ENCODE measurements around the gene NRP1. TPM values are rescaled to one million over a fixed set of nuclear protein-coding genes. Genes with fewer than 3 reads are reported as not detected.

NRP1 gene
- total and polyA plus RNA-seq, 4 donors, result 14.6 to 55.6 (median 37.8) TPM

DNA sequence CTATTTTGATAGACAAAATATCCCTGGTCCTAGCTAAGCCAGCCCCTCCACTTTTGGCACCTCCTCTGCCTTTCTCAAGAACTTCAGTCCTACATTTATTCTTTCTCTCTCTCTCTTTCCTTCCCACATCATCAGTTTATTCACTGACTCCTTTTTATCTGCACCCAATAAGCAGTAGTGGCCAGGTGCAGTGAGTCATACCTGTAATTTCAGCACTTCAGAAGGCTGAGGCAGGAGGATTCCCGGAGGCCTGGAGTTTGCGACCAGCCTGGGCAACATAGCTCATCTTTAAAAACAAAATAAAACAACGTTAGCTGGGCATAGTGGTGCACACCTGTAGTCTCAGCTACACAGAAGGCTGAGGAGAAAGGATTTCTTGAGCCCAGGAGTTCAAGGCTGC, 19.4 kb upstream of the NRP1 start:
- H3K27ac ChIP-seq (ENCODE audit: low read depth in 1 of 2, low read length in 2 of 2), result no peak overlapping the region
- no peak for DNase-seq (ENCODE audit: low spot score)
- H3K27me3 ChIP-seq (ENCODE audit: control insufficient read depth in 4 of 4, insufficient read depth in 4 of 4, low read length in 3 of 4), result no peaks in the 10 kb centered on the region
- 82% methylated on average over 3 of the region's 3 CpGs for WGBS
- no peaks in the 10 kb centered on the region for H3K9me3 ChIP-seq (ENCODE audit: control insufficient read depth in 4 of 4, low read length in 3 of 4)
- no peak overlapping the region for H3K4me3 ChIP-seq (ENCODE audit: low read depth in 1 of 3, low read length in 3 of 3)
- H3K4me1 ChIP-seq (ENCODE audit: control insufficient read depth in 4 of 4, insufficient read depth in 4 of 4, low read length in 3 of 4), result no peaks in the 10 kb centered on the region
- H3K9ac ChIP-seq (ENCODE audit: low read depth in 1 of 2, low read length in 2 of 2), result no peak overlapping the region
- H3K36me3 ChIP-seq (ENCODE audit: control insufficient read depth in 4 of 4, insufficient read depth in 3 of 4, low read depth in 1 of 4, low read length in 3 of 4), result no peaks in the 10 kb centered on the region
- TF ChIP-seq JUND (IDR thresholded peaks at IDR 0.05) (no peak), HNF4A (conservative IDR thresholded peaks at IDR 0.05) (no peak), NR2F2 (IDR thresholded peaks at IDR 0.05) (no peak), EGR1 (IDR thresholded peaks at IDR 0.05; ENCODE audit: low read depth in 2 of 2) (no peak), HNF4G (IDR thresholded peaks at IDR 0.05) (no peak)
- TF ChIP-seq, protein P1, sequence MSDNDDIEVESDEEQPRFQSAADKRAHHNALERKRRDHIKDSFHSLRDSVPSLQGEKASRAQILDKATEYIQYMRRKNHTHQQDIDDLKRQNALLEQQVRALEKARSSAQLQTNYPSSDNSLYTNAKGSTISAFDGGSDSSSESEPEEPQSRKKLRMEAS (IDR thresholded peaks at IDR 0.05), result no peak
- TF ChIP-seq, protein P2, sequence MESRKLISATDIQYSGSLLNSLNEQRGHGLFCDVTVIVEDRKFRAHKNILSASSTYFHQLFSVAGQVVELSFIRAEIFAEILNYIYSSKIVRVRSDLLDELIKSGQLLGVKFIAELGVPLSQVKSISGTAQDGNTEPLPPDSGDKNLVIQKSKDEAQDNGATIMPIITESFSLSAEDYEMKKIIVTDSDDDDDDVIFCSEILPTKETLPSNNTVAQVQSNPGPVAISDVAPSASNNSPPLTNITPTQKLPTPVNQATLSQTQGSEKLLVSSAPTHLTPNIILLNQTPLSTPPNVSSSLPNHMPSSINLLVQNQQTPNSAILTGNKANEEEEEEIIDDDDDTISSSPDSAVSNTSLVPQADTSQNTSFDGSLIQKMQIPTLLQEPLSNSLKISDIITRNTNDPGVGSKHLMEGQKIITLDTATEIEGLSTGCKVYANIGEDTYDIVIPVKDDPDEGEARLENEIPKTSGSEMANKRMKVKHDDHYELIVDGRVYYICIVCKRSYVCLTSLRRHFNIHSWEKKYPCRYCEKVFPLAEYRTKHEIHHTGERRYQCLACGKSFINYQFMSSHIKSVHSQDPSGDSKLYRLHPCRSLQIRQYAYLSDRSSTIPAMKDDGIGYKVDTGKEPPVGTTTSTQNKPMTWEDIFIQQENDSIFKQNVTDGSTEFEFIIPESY (IDR thresholded peaks at IDR 0.05), result no peak

DNA sequence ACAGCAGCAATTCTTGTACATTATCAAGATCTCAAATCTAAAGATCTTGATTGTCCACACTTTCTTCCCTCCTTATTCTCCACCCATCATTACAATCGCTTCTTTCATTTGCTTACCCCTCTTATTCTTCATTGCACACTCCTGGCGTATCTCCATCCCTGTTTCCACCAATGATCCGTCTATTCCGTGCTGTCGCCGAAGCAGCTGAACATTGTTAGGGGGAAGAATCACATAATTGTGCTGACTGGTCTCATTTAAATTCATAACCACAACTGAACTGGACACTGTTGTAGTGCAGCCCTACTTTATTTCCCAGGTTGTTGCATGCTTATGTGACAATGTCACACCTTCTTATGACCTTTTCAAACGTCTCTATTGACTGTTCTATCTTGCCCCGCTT, 18.9 kb upstream of the NRP1 start:
- H3K36me3 ChIP-seq (ENCODE audit: control insufficient read depth in 4 of 4, insufficient read depth in 3 of 4, low read depth in 1 of 4, low read length in 3 of 4), result no peaks in the 10 kb centered on the region
- 81% methylated on average over 8 of the region's 8 CpGs for WGBS

More for the DNA sequence above, 18.9 kb upstream of the NRP1 start:
- H3K27me3 ChIP-seq (ENCODE audit: control insufficient read depth in 4 of 4, insufficient read depth in 4 of 4, low read length in 3 of 4), result no peaks in the 10 kb centered on the region
- H3K4me3 ChIP-seq (ENCODE audit: low read depth in 1 of 3, low read length in 3 of 3), result no peak overlapping the region
- TF ChIP-seq TAF1 (conservative IDR thresholded peaks at IDR 0.05), result no peak
- no peak for TF ChIP-seq HNF4G (IDR thresholded peaks at IDR 0.05)
- no peak for TF ChIP-seq SP1 (IDR thresholded peaks at IDR 0.05)
- no peak for TF ChIP-seq FOXA2 (IDR thresholded peaks at IDR 0.05)
- TF ChIP-seq, protein P3, sequence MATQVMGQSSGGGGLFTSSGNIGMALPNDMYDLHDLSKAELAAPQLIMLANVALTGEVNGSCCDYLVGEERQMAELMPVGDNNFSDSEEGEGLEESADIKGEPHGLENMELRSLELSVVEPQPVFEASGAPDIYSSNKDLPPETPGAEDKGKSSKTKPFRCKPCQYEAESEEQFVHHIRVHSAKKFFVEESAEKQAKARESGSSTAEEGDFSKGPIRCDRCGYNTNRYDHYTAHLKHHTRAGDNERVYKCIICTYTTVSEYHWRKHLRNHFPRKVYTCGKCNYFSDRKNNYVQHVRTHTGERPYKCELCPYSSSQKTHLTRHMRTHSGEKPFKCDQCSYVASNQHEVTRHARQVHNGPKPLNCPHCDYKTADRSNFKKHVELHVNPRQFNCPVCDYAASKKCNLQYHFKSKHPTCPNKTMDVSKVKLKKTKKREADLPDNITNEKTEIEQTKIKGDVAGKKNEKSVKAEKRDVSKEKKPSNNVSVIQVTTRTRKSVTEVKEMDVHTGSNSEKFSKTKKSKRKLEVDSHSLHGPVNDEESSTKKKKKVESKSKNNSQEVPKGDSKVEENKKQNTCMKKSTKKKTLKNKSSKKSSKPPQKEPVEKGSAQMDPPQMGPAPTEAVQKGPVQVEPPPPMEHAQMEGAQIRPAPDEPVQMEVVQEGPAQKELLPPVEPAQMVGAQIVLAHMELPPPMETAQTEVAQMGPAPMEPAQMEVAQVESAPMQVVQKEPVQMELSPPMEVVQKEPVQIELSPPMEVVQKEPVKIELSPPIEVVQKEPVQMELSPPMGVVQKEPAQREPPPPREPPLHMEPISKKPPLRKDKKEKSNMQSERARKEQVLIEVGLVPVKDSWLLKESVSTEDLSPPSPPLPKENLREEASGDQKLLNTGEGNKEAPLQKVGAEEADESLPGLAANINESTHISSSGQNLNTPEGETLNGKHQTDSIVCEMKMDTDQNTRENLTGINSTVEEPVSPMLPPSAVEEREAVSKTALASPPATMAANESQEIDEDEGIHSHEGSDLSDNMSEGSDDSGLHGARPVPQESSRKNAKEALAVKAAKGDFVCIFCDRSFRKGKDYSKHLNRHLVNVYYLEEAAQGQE (IDR thresholded peaks at IDR 0.05), result no peak
- TF ChIP-seq, protein P4, sequence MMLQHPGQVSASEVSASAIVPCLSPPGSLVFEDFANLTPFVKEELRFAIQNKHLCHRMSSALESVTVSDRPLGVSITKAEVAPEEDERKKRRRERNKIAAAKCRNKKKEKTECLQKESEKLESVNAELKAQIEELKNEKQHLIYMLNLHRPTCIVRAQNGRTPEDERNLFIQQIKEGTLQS (IDR thresholded peaks at IDR 0.05), result no peak
- TF ChIP-seq YY1 (IDR thresholded peaks at IDR 0.05), result no peak
- no peak for TF ChIP-seq FOXA1 (IDR thresholded peaks at IDR 0.05)
- no peak for TF ChIP-seq RAD21 (IDR thresholded peaks at IDR 0.05)
- TF ChIP-seq NR2F2 (IDR thresholded peaks at IDR 0.05), result no peak
- TF ChIP-seq, protein P2 (IDR thresholded peaks at IDR 0.05), result no peak
- no peak for TF ChIP-seq RXRA (IDR thresholded peaks at IDR 0.05)
- no peak for TF ChIP-seq EGR1 (IDR thresholded peaks at IDR 0.05; ENCODE audit: low read depth in 2 of 2)
- TF ChIP-seq GABPA (IDR thresholded peaks at IDR 0.05 in 1 of 2, conservative IDR thresholded peaks at IDR 0.05 in 1 of 2), result no peak
- no peak for TF ChIP-seq JUND (IDR thresholded peaks at IDR 0.05)
- TF ChIP-seq, protein P1 (IDR thresholded peaks at IDR 0.05), result no peak
- no peak for TF ChIP-seq HNF4A (conservative IDR thresholded peaks at IDR 0.05)
- TF ChIP-seq, protein P5, sequence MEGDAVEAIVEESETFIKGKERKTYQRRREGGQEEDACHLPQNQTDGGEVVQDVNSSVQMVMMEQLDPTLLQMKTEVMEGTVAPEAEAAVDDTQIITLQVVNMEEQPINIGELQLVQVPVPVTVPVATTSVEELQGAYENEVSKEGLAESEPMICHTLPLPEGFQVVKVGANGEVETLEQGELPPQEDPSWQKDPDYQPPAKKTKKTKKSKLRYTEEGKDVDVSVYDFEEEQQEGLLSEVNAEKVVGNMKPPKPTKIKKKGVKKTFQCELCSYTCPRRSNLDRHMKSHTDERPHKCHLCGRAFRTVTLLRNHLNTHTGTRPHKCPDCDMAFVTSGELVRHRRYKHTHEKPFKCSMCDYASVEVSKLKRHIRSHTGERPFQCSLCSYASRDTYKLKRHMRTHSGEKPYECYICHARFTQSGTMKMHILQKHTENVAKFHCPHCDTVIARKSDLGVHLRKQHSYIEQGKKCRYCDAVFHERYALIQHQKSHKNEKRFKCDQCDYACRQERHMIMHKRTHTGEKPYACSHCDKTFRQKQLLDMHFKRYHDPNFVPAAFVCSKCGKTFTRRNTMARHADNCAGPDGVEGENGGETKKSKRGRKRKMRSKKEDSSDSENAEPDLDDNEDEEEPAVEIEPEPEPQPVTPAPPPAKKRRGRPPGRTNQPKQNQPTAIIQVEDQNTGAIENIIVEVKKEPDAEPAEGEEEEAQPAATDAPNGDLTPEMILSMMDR (IDR thresholded peaks at IDR 0.05; ENCODE audit: low read depth, low read length, missing input control), result no peak
- no peak overlapping the region for H3K27ac ChIP-seq (ENCODE audit: low read depth in 1 of 2, low read length in 2 of 2)
- H3K4me1 ChIP-seq (ENCODE audit: control insufficient read depth in 4 of 4, insufficient read depth in 4 of 4, low read length in 3 of 4), result no peaks in the 10 kb centered on the region
- no peak for DNase-seq (ENCODE audit: low spot score)
- no peak overlapping the region for H3K9ac ChIP-seq (ENCODE audit: low read depth in 1 of 2, low read length in 2 of 2)
- no peaks in the 10 kb centered on the region for H3K9me3 ChIP-seq (ENCODE audit: control insufficient read depth in 4 of 4, low read length in 3 of 4)
